ENCODE data around the gene ASB2. TPM values are rescaled to one million over a fixed set of nuclear protein-coding genes. Genes with fewer than 3 reads are reported as not detected.

The ASB2 gene
- total and polyA plus RNA-seq, 2 donors (not counting 1 experiment from before 2014, with no cell fraction given), result 0.99 to 1.5 TPM

DNA sequence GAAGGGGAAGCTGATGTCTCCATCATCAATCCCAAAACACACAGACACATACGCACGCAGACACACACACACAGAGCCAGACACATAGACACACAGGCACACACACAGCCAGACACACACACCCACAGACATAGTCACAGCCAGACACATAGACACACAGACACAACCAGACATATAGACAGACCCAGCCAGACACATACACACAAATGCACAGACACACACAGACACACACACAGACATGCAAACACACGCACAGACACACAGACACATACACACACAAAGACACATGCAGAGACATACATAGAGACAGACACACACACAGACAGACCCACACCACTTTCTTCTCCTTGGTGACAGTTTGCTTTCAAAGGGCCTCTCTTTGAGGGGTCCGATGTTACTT is 27.0 kb upstream of the ASB2 start:
- no peak overlapping the region for H3K27ac ChIP-seq (ENCODE audit: insufficient read depth, low read length)
- no peaks in the 10 kb centered on the region for H3K9me3 ChIP-seq (ENCODE audit: control insufficient read depth, insufficient read depth, low read depth, low read length)
- no peak for DNase-seq (ENCODE audit: low read depth in 2 of 2)
- H3K36me3 ChIP-seq (ENCODE audit: control insufficient read depth, insufficient read depth, low read length), result no peaks in the 10 kb centered on the region
- H3K79me2 ChIP-seq (ENCODE audit: control insufficient read depth, insufficient read depth, low read length), result no peaks in the 10 kb centered on the region
- TF ChIP-seq EZH2 (IDR thresholded peaks at IDR 0.05; ENCODE audit: low read length, missing control alignments), result no peak
- TF ChIP-seq, protein P1, sequence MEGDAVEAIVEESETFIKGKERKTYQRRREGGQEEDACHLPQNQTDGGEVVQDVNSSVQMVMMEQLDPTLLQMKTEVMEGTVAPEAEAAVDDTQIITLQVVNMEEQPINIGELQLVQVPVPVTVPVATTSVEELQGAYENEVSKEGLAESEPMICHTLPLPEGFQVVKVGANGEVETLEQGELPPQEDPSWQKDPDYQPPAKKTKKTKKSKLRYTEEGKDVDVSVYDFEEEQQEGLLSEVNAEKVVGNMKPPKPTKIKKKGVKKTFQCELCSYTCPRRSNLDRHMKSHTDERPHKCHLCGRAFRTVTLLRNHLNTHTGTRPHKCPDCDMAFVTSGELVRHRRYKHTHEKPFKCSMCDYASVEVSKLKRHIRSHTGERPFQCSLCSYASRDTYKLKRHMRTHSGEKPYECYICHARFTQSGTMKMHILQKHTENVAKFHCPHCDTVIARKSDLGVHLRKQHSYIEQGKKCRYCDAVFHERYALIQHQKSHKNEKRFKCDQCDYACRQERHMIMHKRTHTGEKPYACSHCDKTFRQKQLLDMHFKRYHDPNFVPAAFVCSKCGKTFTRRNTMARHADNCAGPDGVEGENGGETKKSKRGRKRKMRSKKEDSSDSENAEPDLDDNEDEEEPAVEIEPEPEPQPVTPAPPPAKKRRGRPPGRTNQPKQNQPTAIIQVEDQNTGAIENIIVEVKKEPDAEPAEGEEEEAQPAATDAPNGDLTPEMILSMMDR (conservative IDR thresholded peaks at IDR 0.05 in 1 of 2, IDR thresholded peaks at IDR 0.05 in 1 of 2; ENCODE audit: low read depth in 1 of 2, low read length in 2 of 2), result no peak
- H3K4me2 ChIP-seq (ENCODE audit: extremely low read depth, insufficient read depth, low read length), result no peak overlapping the region
- no peak overlapping the region for H3K9ac ChIP-seq (ENCODE audit: insufficient read depth, low read length)
- peaks cover 7% of the 10 kb centered on the region for H3K27me3 ChIP-seq (ENCODE audit: control insufficient read depth, insufficient read depth, low read length)
- no peak overlapping the region for H2AFZ ChIP-seq (ENCODE audit: low read length)
- no peaks in the 10 kb centered on the region for H4K20me1 ChIP-seq (ENCODE audit: control insufficient read depth, extremely low read depth, insufficient read depth, low read length)
- H3K4me1 ChIP-seq (ENCODE audit: control insufficient read depth, extremely low read depth, insufficient read depth, low read length), result no peaks in the 10 kb centered on the region
- no peak overlapping the region for H3K4me3 ChIP-seq (replicated peaks in 1 of 4; ENCODE audit: control extremely low read depth in 1 of 4, insufficient read depth in 1 of 4, low read depth in 3 of 4, low read length in 4 of 4)

- Histone ChIP-seq H3K9ac (ENCODE audit: insufficient read depth, low read length) (no peak overlapping the region), H3K9me3 (ENCODE audit: control insufficient read depth, insufficient read depth, low read depth, low read length) (no peaks in the 10 kb centered on the region), H3K79me2 (ENCODE audit: control insufficient read depth, insufficient read depth, low read length) (no peaks in the 10 kb centered on the region), H3K4me2 (ENCODE audit: extremely low read depth, insufficient read depth, low read length) (no peak overlapping the region), H3K4me3 (replicated peaks in 1 of 4; ENCODE audit: control extremely low read depth in 1 of 4, insufficient read depth in 1 of 4, low read depth in 3 of 4, low read length in 4 of 4) (no peak overlapping the region), H3K27me3 (ENCODE audit: control insufficient read depth, insufficient read depth, low read length) (peaks cover 7% of the 10 kb centered on the region), H2AFZ (ENCODE audit: low read length) (no peak overlapping the region), H3K27ac (ENCODE audit: insufficient read depth, low read length) (no peak overlapping the region), H4K20me1 (ENCODE audit: control insufficient read depth, extremely low read depth, insufficient read depth, low read length) (no peaks in the 10 kb centered on the region), H3K4me1 (ENCODE audit: control insufficient read depth, extremely low read depth, insufficient read depth, low read length) (no peaks in the 10 kb centered on the region), H3K36me3 (ENCODE audit: control insufficient read depth, insufficient read depth, low read length) (no peaks in the 10 kb centered on the region)
- TF ChIP-seq, protein P1 (conservative IDR thresholded peaks at IDR 0.05 in 1 of 2, IDR thresholded peaks at IDR 0.05 in 1 of 2; ENCODE audit: low read depth in 1 of 2, low read length in 2 of 2), result peak; percentile 96 to 98
- TF ChIP-seq EZH2 (IDR thresholded peaks at IDR 0.05; ENCODE audit: low read length, missing control alignments), result no peak
- DNase-seq (ENCODE audit: low read depth in 2 of 2), result peak; percentile 49 to 71
These were observed 25.4 kb upstream of the ASB2 start for GRCh38 chr14:94001501-94002396.

DNA sequence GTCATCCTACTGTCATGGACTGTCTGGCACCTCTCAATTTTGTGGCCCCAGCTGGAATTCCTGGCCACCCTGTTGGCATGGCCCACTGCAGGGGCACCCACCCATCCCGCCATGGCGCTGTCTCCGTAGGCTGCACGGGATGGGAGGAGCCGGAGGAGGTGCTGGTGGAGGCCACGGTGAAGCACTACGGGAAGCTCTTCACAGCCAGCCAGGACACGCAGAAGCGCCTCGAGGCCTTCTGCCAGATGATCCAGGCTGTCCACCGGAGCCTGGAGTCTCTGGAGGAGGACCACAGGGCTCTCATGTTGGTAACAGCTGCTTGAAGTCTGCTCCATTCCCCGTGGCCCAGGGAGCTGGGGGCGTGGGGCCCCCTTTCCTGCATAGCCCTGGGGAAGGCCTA is 24.6 kb upstream of the ASB2 start:
- Histone ChIP-seq H2AFZ (ENCODE audit: low read length) (no peak overlapping the region), H3K4me3 (replicated peaks in 1 of 4; ENCODE audit: control extremely low read depth in 1 of 4, insufficient read depth in 1 of 4, low read depth in 3 of 4, low read length in 4 of 4) (no peak overlapping the region), H3K9me3 (ENCODE audit: control insufficient read depth, insufficient read depth, low read depth, low read length) (no peaks in the 10 kb centered on the region), H3K79me2 (ENCODE audit: control insufficient read depth, insufficient read depth, low read length) (no peaks in the 10 kb centered on the region), H3K4me1 (ENCODE audit: control insufficient read depth, extremely low read depth, insufficient read depth, low read length) (no peaks in the 10 kb centered on the region), H3K9ac (ENCODE audit: insufficient read depth, low read length) (no peak overlapping the region), H3K27ac (ENCODE audit: insufficient read depth, low read length) (no peak overlapping the region), H3K27me3 (ENCODE audit: control insufficient read depth, insufficient read depth, low read length) (peaks cover 7% of the 10 kb centered on the region), H4K20me1 (ENCODE audit: control insufficient read depth, extremely low read depth, insufficient read depth, low read length) (no peaks in the 10 kb centered on the region), H3K36me3 (ENCODE audit: control insufficient read depth, insufficient read depth, low read length) (no peaks in the 10 kb centered on the region), H3K4me2 (ENCODE audit: extremely low read depth, insufficient read depth, low read length) (no peak overlapping the region)
- TF ChIP-seq, protein P1 (conservative IDR thresholded peaks at IDR 0.05 in 1 of 2, IDR thresholded peaks at IDR 0.05 in 1 of 2; ENCODE audit: low read depth in 1 of 2, low read length in 2 of 2), result no peak
- no peak for TF ChIP-seq EZH2 (IDR thresholded peaks at IDR 0.05; ENCODE audit: low read length, missing control alignments)
- DNase-seq (ENCODE audit: low read depth in 2 of 2), result no peak
